Fibroblast of lung (primary cell): ENCODE data around the gene FNDC11. TPM values are rescaled to one million over a fixed set of nuclear protein-coding genes. Genes with fewer than 3 reads are reported as not detected.

Source experiments
- DNase-seq, 2 donors: peaks; one replicate each; pipeline versions ENCODE4 v3.0.0 to v3.0.0-alpha.2; 2010; ENCODE audit warnings: low read depth in 2 of 2
- H2AFZ ChIP-seq: 2 replicates; pipeline ENCODE4 v1.5.1; 2012; ENCODE audit warnings: low read length, control low read depth, inconsistent platforms
- H3K27ac ChIP-seq: 2 replicates; pipeline ENCODE4 v1.5.1; 2011; ENCODE audit warnings: low read length, control low read depth; ENCODE audit not compliant: insufficient read depth
- H3K27me3 ChIP-seq: 2 replicates; pipeline ENCODE4 v1.5.1; 2011; ENCODE audit warnings: mild to moderate bottlenecking, low read length; ENCODE audit not compliant: control insufficient read depth, insufficient read depth
- H3K36me3 ChIP-seq: 2 replicates; pipeline ENCODE4 v1.5.1; 2011; ENCODE audit warnings: low read length; ENCODE audit not compliant: control insufficient read depth, insufficient read depth
- H3K4me1 ChIP-seq: 2 replicates; pipeline ENCODE4 v1.5.1; 2011; ENCODE audit warnings: low read length; ENCODE audit not compliant: control insufficient read depth, insufficient read depth; ENCODE audit errors: extremely low read depth
- H3K4me2 ChIP-seq: 2 replicates; pipeline ENCODE4 v1.5.1; 2011; ENCODE audit warnings: low read length, control low read depth; ENCODE audit not compliant: insufficient read depth; ENCODE audit errors: extremely low read depth
- H3K4me3 ChIP-seq, 4 experiments: fragments of 200-600 bp in 1 of 4; sonication (generic) in 1 of 4; replicated peaks in 1 of 4; 2 replicates each; pipeline ENCODE4 v1.5.1; 2011 to 2016; ENCODE audit warnings: low read length in 4 of 4, low read depth in 3 of 4, mild to moderate bottlenecking in 3 of 4, control low read depth in 2 of 4, inconsistent platforms in 1 of 4, mixed read lengths in 1 of 4; ENCODE audit not compliant: insufficient read depth in 1 of 4; ENCODE audit errors: control extremely low read depth in 1 of 4
- H3K79me2 ChIP-seq: 2 replicates; pipeline ENCODE4 v1.5.1; 2012; ENCODE audit warnings: mild to moderate bottlenecking, low read length, inconsistent platforms; ENCODE audit not compliant: control insufficient read depth, insufficient read depth
- H3K9ac ChIP-seq: 2 replicates; pipeline ENCODE4 v1.5.1; 2011; ENCODE audit warnings: mild to moderate bottlenecking, low read length, control low read depth; ENCODE audit not compliant: insufficient read depth
- H3K9me3 ChIP-seq: 2 replicates; pipeline ENCODE4 v1.5.1; 2012; ENCODE audit warnings: low read depth, low read length; ENCODE audit not compliant: control insufficient read depth, insufficient read depth
- H4K20me1 ChIP-seq: 2 replicates; pipeline ENCODE4 v1.5.1; 2011; ENCODE audit warnings: low read length; ENCODE audit not compliant: control insufficient read depth, insufficient read depth; ENCODE audit errors: extremely low read depth
- EZH2 ChIP-seq: IDR thresholded peaks from 2 replicates; pipeline ENCODE4 v1.5.1; 2012; ENCODE audit warnings: low read length, control low read depth, mild to moderate bottlenecking; ENCODE audit errors: missing control alignments
- polyA plus RNA-seq, 2 donors: library from polyadenylated mRNA; depleted of rRNA in 1 of 2; stranded (reverse) in 1 of 2; unstranded in 1 of 2; fragments of >200 nt; gene quantifications; 2 replicates each; pipeline ENCODE4 v1.2.1, GENCODE V29; 2011 to 2012; ENCODE audit warnings: missing spikeins in 1 of 2
- total RNA-seq: library from RNA; depleted of rRNA; stranded (reverse); fragments of >200 nt; gene quantifications from 2 replicates; pipeline ENCODE4 v1.2.1, GENCODE V29; 2014
- TF ChIP-seq, protein P1 (sequence below), 2 donors: IDR thresholded peaks in 1 of 2; conservative IDR thresholded peaks in 1 of 2; 1 replicate in 1 of 2; 2 replicates in 1 of 2; pipeline ENCODE4 v1.5.1; 2011 to 2012; ENCODE audit warnings: low read length in 2 of 2, control low read depth in 1 of 2, inconsistent platforms in 1 of 2, low read depth in 1 of 2, mild to moderate bottlenecking in 1 of 2

FNDC11 gene
- total and polyA plus RNA-seq, 2 donors (not counting 1 experiment from before 2014, with no cell fraction given), result 0.22 to 1.7 TPM

GRCh38 chr20:63505723-63506122, 48.2 kb upstream of the FNDC11 start:
- H3K27ac ChIP-seq, result no peak overlapping the region
- no peaks in the 10 kb centered on the region for H4K20me1 ChIP-seq
- H2AFZ ChIP-seq, result no peak overlapping the region
- peaks cover 2% of the 10 kb centered on the region for H3K27me3 ChIP-seq
- H3K9me3 ChIP-seq, result no peaks in the 10 kb centered on the region
- H3K4me2 ChIP-seq, result no peak overlapping the region
- H3K79me2 ChIP-seq, result no peaks in the 10 kb centered on the region
- H3K4me3 ChIP-seq, result no peak overlapping the region
- DNase-seq, result no peak
- no peak for TF ChIP-seq EZH2
- TF ChIP-seq, protein P1, sequence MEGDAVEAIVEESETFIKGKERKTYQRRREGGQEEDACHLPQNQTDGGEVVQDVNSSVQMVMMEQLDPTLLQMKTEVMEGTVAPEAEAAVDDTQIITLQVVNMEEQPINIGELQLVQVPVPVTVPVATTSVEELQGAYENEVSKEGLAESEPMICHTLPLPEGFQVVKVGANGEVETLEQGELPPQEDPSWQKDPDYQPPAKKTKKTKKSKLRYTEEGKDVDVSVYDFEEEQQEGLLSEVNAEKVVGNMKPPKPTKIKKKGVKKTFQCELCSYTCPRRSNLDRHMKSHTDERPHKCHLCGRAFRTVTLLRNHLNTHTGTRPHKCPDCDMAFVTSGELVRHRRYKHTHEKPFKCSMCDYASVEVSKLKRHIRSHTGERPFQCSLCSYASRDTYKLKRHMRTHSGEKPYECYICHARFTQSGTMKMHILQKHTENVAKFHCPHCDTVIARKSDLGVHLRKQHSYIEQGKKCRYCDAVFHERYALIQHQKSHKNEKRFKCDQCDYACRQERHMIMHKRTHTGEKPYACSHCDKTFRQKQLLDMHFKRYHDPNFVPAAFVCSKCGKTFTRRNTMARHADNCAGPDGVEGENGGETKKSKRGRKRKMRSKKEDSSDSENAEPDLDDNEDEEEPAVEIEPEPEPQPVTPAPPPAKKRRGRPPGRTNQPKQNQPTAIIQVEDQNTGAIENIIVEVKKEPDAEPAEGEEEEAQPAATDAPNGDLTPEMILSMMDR (conservative IDR thresholded peaks at IDR 0.05 in 1 of 2, IDR thresholded peaks at IDR 0.05 in 1 of 2; ENCODE audit: low read depth in 1 of 2, low read length in 2 of 2), result no peak
- H3K4me1 ChIP-seq, result no peaks in the 10 kb centered on the region
- H3K9ac ChIP-seq, result no peak overlapping the region
- no peaks in the 10 kb centered on the region for H3K36me3 ChIP-seq

DNA sequence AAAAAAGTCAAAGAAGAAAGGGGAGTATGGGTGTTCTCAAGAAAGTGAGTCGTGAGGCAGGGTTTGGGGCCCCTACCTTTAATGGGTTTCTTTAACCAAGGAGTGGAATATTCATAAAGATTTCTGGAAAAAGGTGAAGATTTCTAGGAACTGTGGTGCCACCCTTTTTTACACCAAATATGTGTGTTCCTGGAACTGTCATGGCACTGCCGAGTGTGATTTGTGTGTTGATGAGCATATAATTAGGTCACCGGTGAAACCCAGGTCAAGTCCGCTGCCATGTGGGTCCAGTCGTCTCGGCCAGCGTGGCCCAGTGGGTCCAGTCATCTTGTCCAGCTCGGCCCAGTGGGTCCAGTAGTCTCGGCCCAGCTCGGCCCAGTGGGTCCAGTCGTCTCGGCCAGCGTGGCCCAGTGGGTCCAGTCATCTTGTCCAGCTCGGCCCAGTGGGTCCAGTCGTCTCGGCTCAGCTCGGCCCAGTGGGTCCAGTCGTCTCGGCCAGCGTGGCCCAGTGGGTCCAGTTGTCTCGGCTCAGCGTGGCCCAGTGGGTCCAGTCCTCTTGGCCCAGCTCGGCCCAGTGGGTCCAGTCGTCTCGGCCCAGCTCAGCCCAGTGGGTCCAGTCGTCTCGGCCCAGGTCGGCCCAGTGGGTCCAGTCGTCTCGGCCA, 46.7 kb upstream of the FNDC11 start:
- Histone ChIP-seq H3K4me1 (no peaks in the 10 kb centered on the region), H3K27ac (no peak overlapping the region), H3K36me3 (no peaks in the 10 kb centered on the region), H4K20me1 (no peaks in the 10 kb centered on the region), H2AFZ (no peak overlapping the region), H3K9ac (no peak overlapping the region), H3K9me3 (no peaks in the 10 kb centered on the region), H3K27me3 (peaks cover 2% of the 10 kb centered on the region), H3K79me2 (no peaks in the 10 kb centered on the region), H3K4me2 (no peak overlapping the region), H3K4me3 (no peak overlapping the region)
- DNase-seq, result no peak
- TF ChIP-seq EZH2, result no peak
- TF ChIP-seq, protein P1 (conservative IDR thresholded peaks at IDR 0.05 in 1 of 2, IDR thresholded peaks at IDR 0.05 in 1 of 2; ENCODE audit: low read depth in 1 of 2, low read length in 2 of 2), result no peak

- Histone ChIP-seq H3K27ac (no peak overlapping the region), H2AFZ (no peak overlapping the region), H3K27me3 (peaks cover 2% of the 10 kb centered on the region), H3K79me2 (no peaks in the 10 kb centered on the region), H3K36me3 (no peaks in the 10 kb centered on the region), H3K4me3 (no peak overlapping the region), H3K4me2 (no peak overlapping the region), H3K9me3 (no peaks in the 10 kb centered on the region), H3K4me1 (no peaks in the 10 kb centered on the region), H3K9ac (no peak overlapping the region), H4K20me1 (no peaks in the 10 kb centered on the region)
- no peak for DNase-seq
- TF ChIP-seq, protein P1 (conservative IDR thresholded peaks at IDR 0.05 in 1 of 2, IDR thresholded peaks at IDR 0.05 in 1 of 2; ENCODE audit: low read depth in 1 of 2, low read length in 2 of 2), result no peak
- TF ChIP-seq EZH2, result no peak
Measured at GRCh38 chr20:63508072-63508768, 45.7 kb upstream of the FNDC11 start.
